C1 segment of cervical spinal cord (tissue), 14 donors: ENCODE measurements around the gene PAX7.

ENCODE experiments used
- DNase-seq, 14 donors: peaks; one replicate each; lab custom pipeline; 2025; lab: John Stamatoyannopoulos, UW

PAX7 gene

DNA sequence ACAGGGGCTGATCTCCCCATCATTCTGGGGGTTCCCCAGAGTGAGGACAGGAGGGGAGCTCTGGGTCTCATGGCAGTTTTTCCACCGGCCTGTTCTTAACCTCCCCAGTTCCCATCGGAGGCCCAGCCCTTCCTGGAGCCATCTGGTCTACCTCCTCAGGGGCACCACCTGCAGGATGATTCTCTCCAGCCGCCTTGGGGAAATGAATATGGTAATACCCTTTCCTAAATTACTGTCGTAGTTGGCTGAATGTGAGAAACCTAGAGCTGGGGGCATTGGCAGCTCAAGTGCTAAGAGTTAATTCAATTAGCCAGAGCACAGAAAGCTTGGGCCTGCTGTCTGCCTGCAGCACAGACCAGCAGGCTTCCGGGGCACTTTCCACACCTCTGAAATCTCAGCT lies 163.9 kb downstream of the PAX7 start:
- no peak for DNase-seq

DNA sequence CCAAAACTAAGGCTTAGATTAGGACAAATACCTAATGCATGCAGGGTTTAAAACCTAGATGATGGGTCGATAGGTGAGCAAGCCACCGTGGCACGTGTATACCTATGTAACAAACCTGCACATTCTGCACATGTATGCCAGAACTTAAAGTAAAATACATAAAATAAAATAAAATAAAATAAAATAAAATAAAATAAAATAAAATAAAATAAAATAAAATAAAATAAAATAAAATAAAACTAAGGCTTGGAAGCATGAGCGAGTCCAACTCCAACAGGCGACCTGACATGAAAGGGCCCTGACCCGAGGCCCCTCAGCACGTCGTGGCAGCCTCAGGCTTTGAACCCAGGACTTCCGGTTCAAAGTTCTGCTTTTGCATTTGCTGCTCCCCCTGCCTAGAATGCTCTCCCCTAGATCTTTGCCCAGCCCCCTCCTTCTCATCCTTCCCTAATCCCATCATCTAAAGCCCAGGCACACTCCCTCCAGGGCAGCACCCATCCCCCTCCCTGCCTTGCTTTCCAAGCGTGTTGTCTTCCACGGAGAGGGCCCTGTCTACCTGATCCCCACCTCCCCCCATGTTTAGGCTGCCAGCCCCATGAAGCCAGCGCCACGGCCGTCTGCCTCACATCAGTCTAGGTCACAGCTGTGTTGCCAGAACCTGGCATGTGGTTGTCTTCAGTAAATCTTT lies 164.5 kb downstream of the PAX7 start:
- DNase-seq, result no peak

DNA sequence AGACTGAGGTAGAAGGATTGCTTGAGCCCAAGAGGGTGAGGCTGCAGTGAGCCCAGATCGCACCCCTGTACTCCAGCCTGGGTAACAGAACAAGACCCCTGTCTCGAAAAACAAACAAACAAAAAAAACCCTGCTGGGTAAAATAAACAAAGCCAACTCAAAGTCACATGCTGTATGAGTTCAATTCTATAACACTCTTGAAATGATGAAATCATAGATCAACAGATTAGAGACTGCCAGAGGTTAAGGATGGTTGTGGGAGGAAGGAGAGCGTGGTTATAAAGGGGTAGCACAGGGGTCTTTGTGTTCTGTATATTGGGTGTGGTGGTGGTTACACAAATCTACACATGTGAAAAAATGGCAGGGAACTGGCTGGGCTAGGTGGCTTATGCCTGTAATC lies 166.3 kb downstream of the PAX7 start:
- no peak for DNase-seq
